ENCODE measurements around the gene C2CD2.

Gene C2CD2

DNA sequence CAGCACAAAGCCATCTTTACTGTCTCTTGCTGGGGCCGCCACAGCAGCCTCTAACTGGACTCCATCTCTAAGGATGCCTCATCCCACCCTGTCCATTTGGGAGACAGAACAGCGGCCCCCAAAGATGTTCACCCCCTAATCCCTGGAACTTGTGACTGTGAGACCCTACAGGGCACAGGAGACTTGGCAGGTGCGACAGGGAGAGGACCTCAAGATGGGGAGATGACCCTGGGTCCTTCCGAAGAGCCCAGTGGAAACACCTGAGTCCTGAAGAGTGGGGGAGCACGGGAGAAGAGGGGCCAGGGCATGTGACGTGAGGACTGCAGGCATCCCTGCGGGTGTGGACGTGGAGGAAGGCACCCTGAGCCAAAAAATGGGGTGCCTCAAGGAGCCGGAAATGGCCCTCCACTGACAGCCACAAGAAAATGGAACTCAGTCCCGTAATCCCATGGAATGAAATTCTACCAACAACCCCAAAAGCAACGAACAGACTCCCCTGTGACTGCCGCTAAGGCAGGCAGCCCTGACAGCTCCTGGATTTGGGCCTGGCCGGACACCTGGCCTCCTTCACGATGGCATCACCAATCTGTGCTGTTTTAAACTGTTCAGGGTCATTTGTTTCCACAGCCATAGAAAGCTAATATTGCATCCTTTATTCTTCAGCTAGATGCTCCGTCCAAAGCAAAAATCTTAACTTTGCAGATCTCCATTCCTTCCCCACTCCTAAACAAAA, 34.0 kb downstream of the C2CD2 start:
- no peak overlapping the region for H3K4me3 ChIP-seq (ENCODE audit: low read depth, low read length)
- no peak for DNase-seq (ENCODE audit: low read depth)

DNA sequence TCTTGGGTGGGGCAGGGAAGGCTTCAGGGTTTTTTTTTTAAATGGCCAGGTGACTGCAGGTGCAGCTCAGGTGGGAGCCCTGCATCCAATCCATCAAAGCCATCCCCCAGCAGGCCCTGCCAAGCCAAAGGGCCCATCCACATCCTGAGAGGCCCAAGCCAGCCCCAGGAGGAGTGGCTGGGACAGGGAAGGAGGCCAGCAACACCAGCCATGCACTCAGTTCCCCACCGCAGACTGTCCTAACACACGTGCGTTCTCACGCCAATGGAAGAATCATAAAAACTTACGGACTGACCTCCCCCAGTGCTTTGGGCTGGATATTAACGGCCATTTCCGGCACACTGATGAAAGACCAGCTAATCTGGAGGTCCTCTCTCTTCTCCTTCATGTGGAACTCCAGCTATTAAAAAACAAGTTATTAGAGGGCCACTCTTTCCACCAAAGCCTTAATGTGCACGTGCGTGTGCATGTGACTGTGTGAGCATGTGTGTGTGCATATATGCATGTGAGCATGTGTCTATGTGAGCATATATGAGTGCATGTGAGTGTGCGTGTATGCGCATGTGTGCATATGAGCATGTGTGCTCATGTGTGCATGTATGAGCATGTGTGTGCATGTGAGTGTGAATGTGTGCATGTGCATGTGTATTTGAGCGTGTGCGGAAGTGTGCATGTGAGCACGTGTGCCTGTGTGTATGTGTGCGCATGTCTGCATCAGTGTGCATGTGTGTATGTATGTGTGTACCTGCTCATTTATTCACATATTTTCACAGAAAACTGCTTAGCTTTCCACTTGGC, 35.1 kb downstream of the C2CD2 start:
- no peak overlapping the region for H3K4me3 ChIP-seq (ENCODE audit: low read depth, low read length)
- DNase-seq (ENCODE audit: low read depth), result no peak

DNA sequence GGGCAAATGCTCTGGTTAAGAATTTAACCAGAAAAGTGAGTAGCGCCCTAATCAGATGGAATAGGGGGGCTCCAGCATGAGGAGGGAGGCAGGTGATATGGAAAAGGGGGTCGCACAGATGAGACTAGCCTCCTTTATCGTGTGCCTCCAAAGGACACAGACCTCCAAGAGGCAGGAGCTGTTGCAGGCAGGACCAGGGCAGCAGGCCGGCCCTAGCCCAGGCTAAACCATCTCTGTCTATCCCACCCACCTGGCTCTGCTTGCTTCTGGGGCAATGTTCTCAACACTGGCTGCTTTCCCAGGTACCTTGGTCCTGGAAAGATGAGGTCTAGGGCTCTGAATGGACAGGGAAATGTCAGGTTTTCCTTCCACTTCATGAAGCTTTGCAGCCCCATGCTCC, 36.3 kb downstream of the C2CD2 start:
- no peak overlapping the region for H3K4me3 ChIP-seq (ENCODE audit: low read depth, low read length)
- DNase-seq (ENCODE audit: low read depth), result no peak

DNA sequence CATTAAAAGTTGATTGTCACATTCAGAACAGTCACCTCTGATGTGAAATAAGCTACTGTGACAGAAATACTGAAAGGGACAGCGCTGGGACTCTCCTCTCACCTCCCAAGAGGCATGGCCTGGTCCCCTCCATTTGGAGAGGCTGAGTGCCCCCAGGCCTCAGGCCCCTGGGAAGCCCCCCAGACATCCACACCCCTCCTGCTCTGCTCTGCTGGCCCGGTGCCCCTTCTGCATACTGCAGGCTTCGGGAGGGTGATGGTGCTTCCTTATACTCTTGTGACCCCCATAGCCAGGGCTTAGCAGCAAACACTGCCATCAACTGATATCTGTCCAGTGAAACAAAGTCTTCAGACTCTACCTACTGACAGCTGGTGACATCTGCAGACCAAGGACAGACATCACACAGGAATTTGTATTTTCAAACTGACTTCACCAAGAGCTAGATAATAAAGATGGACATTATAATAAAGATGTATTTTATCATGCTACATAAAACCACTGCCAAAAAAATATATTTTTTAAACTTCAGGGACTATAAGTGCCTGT, 36.9 kb downstream of the C2CD2 start:
- no peak overlapping the region for H3K4me3 ChIP-seq (ENCODE audit: low read depth, low read length)
- no peak for DNase-seq (ENCODE audit: low read depth)

DNA sequence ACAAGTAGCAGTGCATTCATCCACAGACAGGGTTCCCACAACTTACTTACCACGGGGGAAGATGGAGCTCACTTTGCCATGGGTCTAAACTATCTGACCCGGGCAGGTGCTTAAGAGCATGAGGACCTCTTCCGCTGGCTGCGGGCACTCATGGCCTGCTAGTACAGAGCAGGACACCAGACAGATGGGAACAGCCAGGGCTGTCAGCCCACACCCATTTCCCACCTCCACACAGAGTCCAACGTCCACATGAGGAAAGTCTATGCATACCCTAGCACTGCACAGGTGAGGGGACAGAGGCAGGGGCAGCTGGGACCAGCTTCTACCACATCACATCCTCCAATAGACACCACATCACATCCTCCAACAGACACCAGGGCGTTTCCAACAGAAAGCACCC, 38.9 kb downstream of the C2CD2 start:
- H3K4me3 ChIP-seq (ENCODE audit: low read depth, low read length), result no peak overlapping the region
- no peak for DNase-seq (ENCODE audit: low read depth)

DNA sequence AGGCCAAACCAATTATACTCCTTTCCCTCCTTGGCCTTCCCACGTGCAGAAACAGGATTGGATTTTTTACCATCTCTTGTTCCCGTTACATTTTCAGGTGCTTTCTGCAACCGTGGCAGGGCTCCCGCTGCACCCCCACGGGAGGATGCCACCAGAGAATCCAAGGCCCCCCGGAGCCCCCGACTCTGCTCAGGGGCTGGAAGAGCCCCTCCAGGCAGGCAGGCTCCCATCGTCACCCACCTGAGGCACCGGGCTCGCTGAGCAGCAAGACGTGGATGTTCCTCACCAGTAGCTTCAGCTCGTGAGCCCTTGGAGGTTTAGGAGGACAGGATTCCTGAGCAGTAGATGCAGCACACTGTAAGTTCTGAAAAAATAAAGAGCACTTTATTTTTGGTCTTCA, 39.5 kb downstream of the C2CD2 start:
- no peak for DNase-seq (ENCODE audit: low read depth)
- no peak overlapping the region for H3K4me3 ChIP-seq (ENCODE audit: low read depth, low read length)

DNA sequence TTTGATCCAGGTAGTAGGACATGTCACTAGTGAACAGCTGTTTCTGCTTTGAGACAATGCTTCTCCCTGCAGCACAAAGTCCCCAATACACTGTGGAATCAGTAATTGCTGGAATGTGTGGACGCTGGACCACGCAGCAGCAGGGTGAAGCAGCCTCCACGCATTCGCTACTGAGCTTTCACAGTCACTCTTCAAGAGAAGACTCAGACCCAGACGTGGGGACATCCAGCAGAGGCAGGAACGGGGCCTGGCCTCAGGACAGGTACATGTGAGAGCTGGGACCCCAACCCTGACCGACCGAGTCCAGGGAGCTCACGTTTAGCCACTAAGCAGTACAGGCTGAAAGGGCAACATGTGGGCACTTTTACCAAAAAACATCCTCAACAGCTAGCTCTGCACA, 40.6 kb downstream of the C2CD2 start:
- no peak for DNase-seq (ENCODE audit: low read depth)

DNA sequence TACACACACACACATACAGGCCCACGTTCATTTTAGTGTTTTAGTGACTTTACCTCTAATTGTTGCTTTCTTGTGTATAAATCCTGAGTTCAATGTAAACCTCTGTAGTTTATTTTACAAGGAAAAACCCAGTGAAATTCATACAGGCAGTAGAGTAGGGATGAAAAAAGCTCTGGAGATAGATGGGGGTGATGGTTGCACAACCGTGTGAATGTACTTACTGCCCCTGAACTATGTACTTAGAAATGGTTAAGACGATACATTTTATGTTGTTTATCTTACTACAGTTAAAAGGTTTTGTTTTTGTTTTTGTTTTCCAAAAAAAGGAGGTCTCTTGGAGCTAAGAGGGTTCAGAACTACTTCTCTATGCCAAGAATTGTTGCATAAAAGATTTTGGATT, 45.0 kb downstream of the C2CD2 start:
- no peak overlapping the region for H3K4me3 ChIP-seq (ENCODE audit: low read depth, low read length)
- no peak for DNase-seq (ENCODE audit: low read depth)

More for the DNA sequence above, 40.6 kb downstream of the C2CD2 start:
- no peak overlapping the region for H3K4me3 ChIP-seq (ENCODE audit: low read depth, low read length)

DNA sequence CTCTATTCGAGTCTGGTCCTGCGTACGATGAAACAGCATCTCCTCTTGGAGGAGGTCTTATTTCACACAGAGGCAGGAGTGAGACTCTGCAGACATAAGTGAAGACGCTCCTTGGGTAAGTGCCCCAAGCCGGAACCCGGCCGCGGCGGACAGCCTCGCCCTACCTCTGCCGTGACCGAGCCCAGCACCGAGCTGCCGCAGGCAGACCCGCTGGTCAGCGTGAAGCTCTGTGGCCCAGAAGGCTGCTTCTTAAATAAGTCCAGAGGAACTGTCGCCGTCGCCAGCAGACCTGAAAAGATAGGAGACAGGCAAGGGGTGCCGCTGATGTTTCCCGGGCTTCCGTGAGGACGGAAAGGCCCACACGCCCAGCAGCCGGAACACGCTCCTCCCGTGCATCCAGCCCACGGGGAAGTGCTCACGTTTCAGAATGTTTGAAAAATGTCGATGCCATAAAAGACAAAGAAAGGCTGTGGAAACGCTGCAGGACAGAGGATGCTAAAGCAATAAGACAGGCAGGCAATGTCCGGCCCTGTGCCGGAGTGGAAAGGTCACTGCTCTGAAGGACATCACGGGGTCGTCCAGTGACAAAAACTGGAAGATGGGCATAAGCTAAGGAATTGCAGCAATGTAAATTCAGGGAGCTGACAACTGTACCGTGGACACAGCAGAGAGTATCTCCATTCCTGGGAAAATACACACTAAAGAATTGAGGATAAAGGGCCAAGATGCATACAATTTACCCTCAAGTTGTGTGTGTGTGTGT, 46.1 kb downstream of the C2CD2 start:
- H3K4me3 ChIP-seq (ENCODE audit: low read depth, low read length), result no peak overlapping the region

DNA sequence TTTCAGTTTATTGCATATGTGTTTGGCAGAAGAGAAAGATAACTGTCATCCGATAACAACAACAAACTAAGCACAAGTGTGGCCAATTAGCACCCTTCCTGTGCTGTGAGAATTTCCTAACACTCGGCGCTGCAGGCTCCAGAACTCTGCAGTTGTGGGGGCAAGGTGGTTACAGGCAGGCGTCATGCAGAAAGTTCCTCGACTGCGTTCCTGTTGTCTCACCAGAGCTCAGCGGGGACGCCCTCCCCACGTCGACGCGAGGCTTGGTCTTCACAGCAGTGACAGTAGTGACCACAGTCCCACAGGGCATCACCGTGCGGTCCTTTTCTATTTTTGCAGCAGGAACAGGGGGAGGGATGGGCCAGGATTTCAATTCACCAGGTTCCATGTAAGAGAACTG, 47.0 kb downstream of the C2CD2 start:
- no peak for DNase-seq (ENCODE audit: low read depth)

More for the DNA sequence above, 46.1 kb downstream of the C2CD2 start:
- no peak for DNase-seq (ENCODE audit: low read depth)

DNA sequence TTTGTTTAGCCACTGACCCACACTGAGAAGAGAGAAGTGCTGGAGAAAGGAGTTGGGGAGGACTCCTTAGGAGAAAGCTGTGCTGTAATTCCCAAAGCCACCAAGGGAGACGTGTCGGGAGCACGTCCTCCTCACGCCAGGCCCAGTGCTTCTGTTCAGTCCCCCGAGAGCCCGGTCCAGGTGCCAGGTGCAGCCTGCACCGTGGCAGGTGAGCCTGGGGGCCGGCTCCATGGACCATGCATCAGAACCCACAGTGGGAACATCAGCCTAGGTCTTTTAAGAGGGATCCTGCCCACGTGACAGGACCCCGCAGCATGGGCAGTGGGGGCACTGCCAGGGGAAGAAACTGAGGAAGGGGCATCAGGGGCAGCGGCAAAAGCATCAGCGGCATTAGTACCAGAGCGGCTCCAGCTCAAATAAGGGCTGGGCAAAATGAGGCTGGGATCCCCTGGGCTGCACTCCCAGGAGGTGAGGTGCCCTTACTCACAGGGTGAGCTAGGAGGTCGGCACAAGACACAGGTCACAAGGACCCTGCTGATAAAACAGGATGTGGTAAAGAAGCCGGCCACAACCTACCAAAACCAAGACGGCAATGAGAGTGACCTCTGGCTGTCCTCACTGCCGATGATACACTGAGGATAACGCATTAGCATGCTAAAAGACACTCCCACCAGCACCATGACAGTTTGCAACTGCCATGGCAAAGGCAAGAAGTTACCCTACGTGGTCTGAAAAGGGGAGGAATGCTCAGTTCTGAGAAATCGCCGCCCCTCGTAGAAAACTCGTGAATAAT, 50.1 kb downstream of the C2CD2 start:
- no peak overlapping the region for H3K4me3 ChIP-seq (ENCODE audit: low read depth, low read length)
- DNase-seq (ENCODE audit: low read depth), result no peak

More for the DNA sequence above, 47.0 kb downstream of the C2CD2 start:
- no peak overlapping the region for H3K4me3 ChIP-seq (ENCODE audit: low read depth, low read length)

DNA sequence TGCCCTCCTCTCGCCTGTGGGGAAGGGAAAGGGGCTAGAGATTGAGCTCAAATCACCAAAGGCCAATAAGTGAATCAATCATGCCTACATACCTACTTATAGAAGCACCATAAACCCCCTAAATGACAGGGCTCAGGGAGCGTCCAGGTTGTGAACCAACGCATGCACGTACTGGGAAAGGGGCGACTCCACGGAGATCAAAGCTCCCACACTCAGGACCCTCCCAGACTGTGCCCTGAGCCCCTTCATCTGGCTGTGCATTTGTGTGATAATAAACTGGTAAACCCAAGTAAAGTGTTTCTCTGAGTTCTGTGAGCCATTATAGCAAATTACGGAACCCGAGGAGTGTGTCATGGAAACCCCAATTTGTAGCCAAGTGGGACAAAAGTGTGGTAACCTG, 50.9 kb downstream of the C2CD2 start:
- H3K4me3 ChIP-seq (ENCODE audit: low read depth, low read length), result no peak overlapping the region
- DNase-seq (ENCODE audit: low read depth), result no peak

DNA sequence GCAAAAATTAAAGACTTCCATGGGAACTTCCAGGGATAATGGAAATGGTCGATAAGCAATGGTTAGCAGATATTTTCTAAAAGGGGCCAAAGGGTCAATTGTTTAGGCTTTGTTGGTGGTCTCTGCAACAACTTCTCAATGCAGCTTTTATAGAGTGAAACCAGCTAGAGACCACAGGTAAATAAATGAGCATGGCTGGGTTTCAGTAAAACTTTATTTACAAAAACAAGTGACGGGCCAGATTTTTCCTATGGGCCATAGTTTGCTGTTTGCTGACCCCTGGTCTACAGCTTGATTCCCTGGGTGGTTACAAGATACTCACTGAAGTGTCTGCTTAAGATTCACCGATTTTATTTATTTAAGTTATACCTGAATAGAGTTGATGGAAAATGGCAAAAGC, 52.0 kb downstream of the C2CD2 start:
- no peak for DNase-seq (ENCODE audit: low read depth)
- H3K4me3 ChIP-seq (ENCODE audit: low read depth, low read length), result no peak overlapping the region

DNA sequence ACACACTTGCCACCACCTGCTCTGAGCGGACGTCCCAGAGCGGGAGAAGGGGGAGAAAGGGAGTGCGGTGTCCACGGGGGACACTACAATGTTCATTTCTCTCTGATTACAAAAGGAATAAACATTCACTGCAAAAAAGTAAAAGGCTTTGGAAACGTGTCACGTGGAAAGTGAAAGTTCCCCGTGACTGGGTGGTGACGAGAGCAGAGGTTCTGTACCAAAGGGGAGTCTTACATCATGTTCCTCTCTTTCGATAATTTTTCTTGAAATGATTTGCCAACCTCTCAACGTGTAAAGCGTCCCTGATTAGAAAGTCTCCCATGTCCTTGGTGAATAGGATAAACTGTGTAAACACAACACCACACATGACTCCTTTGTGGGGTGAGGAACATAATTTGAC, 52.7 kb downstream of the C2CD2 start:
- DNase-seq (ENCODE audit: low read depth), result no peak
- H3K4me3 ChIP-seq (ENCODE audit: low read depth, low read length), result no peak overlapping the region

DNA sequence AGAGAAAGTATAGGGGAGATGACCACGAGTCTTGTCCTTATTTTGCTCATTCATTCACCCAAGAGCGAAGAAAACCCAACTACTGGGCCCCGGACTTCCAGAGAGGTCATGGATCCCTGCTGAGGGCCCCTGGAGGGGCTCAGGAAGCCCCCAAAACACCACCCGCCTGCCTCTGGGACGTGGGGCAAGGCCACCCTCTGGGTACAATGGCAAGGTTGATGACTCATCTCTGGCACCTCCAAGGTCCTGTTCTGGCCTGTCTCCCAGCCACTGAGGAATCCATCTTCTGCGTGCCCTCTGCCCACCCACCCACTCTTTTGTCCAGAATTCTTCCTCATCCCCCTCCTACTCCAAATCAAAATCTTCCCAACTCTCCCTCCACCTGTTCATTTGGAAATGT, 53.4 kb downstream of the C2CD2 start:
- no peak overlapping the region for H3K4me3 ChIP-seq (ENCODE audit: low read depth, low read length)
- DNase-seq (ENCODE audit: low read depth), result no peak

DNA sequence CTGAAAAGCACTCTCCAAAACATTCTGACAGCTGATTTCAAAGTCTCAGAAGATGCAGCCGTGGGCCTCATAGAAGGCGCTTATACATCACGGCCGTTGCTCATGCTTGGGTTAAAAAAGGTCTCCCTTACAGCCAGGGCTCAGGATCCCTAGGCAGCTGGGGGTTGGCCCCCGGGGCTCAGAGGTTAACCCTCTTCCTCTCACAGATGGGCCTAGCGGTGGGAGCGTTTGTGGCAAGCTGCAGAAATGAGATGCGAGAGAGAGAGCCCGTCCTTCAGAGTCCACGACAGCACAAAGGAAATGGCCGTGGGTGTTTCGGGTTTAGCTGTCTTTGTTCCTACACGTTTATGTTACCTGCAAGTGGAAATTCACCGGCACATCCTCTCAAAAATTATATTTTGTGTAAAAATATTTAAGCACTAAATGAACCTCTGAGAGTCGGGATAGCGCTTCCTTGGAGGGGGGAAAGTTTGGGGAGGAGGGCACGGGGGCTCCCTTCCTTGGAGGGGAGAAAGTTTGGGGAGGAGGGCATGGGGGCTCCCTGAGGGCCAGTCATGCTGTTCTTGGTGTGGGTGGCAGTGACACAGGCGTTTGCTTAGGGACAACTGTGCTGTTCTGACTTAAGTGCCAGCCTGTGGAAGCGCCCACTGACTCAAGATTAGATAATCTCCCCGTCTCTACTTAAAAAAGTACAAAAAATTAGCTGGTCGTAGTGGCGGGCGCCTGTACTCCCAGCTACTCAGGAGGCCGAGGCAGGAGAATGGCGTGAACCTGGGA, 54.2 kb downstream of the C2CD2 start:
- no peak for DNase-seq (ENCODE audit: low read depth)
- no peak overlapping the region for H3K4me3 ChIP-seq (ENCODE audit: low read depth, low read length)

DNA sequence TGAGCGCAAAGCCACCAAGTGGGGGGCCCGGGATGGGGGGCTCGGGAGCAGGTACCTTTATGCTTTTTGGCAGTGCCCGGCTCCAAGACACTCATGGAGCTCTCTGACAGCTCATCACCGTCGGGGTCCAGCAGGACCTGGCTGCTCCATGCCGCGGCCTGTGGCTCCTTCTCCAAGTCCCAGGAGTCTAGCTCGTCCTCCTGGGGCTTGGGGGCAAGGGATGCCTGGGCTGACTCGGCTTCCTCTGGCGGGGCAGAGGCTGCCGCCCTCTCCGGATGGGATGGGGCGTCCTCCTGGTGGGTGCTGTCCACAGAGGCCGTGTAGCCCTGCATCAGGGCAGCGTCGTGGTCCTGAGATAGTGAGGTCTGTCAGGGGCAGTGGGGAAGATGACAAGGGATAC, 54.8 kb downstream of the C2CD2 start:
- no peak overlapping the region for H3K4me3 ChIP-seq (ENCODE audit: low read depth, low read length)
- DNase-seq (ENCODE audit: low read depth), result no peak

DNA sequence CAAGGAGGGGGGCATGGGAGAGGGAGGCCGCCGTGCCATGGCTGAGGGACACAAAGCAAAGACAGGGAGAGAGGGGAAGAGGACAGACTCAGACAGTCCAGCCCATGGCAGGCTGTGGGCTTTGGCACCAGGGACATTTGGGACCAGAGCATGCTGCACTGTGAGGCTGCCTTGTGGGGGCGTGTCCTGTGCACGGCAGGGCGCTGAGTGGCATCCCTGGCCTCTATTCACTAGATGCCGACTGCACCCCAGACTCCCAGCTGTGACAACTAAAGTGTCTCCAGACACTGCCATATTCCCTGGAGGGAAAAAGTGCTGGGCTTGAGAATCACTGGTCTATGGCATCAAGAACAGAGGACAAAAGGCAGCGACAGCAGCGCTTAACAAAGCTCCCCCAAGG, 56.1 kb downstream of the C2CD2 start:
- no peak for DNase-seq (ENCODE audit: low read depth)
- no peak overlapping the region for H3K4me3 ChIP-seq (ENCODE audit: low read depth, low read length)
